Astrocyte of the spinal cord (primary cell): ENCODE data around the gene KLK10.

Source experiments
- DNase-seq: peaks from one replicate; pipeline ENCODE4 v3.0.0; 2011; ENCODE audit warnings: low read depth, low spot score
- H3K4me3 ChIP-seq: 2 replicates; pipeline ENCODE4 v1.5.1; 2011; ENCODE audit warnings: low read depth, mild to moderate bottlenecking, low read length, moderate library complexity
- in situ Hi-C: cut with HindIII; loops from 2 replicates; pipeline ENCODE4 v1.10.0; 2017; ENCODE audit warnings: low sequenced_read_pairs
- TF ChIP-seq, protein P1 (sequence below): IDR thresholded peaks from 2 replicates; pipeline ENCODE4 v1.5.1; 2012; ENCODE audit warnings: low read depth, mild to moderate bottlenecking, low read length, inconsistent platforms

The KLK10 gene

DNA sequence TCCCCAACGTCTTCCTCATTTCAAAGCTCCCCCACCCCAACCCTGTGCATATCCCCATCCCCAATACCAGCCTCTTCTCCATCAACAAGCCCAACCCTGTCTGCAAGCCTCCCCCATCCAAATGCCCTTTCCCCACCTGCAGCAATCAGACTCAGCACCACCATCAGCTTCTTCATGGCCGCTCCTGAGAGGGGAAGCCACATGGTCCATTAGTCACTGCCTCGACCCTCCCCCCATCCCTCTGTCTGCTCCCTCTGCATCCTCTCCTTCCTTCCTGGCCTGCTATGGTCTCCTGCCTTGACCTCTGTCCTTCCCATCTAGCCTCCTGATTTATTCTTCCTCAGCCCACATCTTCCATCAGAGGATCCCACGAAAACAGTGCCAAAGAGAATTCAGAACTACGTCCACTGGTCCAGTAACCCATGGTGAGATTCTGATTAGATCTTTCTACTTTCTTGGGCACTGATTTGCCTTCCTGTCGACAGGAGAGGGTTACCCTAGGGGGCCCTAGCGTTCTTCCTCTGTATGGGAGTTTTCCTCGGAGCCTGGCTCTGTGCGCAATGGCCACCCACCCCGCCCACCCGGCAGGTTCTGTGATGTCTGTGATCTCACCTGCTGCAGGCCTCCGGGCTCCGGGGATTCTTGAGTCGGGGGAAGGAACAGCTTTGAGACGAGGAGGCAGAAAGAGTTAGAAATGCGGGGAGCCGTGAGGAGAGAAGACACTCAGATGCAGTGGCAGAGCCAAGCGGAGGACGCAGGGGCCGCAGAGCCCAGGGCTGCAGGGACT lies 51.4 kb downstream of the KLK10 start:
- in situ Hi-C loops = no loop called here
- TF ChIP-seq, protein P1, sequence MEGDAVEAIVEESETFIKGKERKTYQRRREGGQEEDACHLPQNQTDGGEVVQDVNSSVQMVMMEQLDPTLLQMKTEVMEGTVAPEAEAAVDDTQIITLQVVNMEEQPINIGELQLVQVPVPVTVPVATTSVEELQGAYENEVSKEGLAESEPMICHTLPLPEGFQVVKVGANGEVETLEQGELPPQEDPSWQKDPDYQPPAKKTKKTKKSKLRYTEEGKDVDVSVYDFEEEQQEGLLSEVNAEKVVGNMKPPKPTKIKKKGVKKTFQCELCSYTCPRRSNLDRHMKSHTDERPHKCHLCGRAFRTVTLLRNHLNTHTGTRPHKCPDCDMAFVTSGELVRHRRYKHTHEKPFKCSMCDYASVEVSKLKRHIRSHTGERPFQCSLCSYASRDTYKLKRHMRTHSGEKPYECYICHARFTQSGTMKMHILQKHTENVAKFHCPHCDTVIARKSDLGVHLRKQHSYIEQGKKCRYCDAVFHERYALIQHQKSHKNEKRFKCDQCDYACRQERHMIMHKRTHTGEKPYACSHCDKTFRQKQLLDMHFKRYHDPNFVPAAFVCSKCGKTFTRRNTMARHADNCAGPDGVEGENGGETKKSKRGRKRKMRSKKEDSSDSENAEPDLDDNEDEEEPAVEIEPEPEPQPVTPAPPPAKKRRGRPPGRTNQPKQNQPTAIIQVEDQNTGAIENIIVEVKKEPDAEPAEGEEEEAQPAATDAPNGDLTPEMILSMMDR = no peak
- no peak overlapping the region for H3K4me3 ChIP-seq
- no peak for DNase-seq

- TF ChIP-seq, protein P1 = no peak
- DNase-seq = no peak
- in situ Hi-C loops = no loop called here
- no peak overlapping the region for H3K4me3 ChIP-seq
Measured at GRCh38 chr19:50964266-50964665, 55.2 kb downstream of the KLK10 start.

- DNase-seq = no peak
- TF ChIP-seq, protein P1 = no peak
- no peak overlapping the region for H3K4me3 ChIP-seq
- in situ Hi-C loops = no loop called here
Measured at GRCh38 chr19:50963381-50963780, 56.1 kb downstream of the KLK10 start.
